Chondrocyte (in vitro differentiated cells): ENCODE measurements around the gene OR4F6. TPM values are rescaled to one million over a fixed set of nuclear protein-coding genes. Genes with fewer than 3 reads are reported as not detected.

Experiments used
- DNase-seq: peaks from one replicate; pipeline ENCODE4 v3.0.0; 2021; ENCODE audit warnings: mixed read lengths, low spot score
- H3K27ac Mint-ChIP-seq: one replicate; pipeline ENCODE4 v1.8.0; 2021; ENCODE audit warnings: mild to moderate bottlenecking, moderate library complexity, mixed read lengths; ENCODE audit not compliant: unreplicated experiment
- H3K27me3 Mint-ChIP-seq: 2 replicates; pipeline ENCODE4 v1.8.0; 2021; ENCODE audit warnings: low read depth, mixed read lengths
- H3K36me3 Mint-ChIP-seq: 2 replicates; pipeline ENCODE4 v1.8.0; 2021; ENCODE audit warnings: low read depth, mixed read lengths
- H3K4me1 Mint-ChIP-seq: 2 replicates; pipeline ENCODE4 v1.8.0; 2021; ENCODE audit warnings: low read depth, mild to moderate bottlenecking, mixed read lengths
- H3K4me3 Mint-ChIP-seq: one replicate; pipeline ENCODE4 v1.8.0; 2021; ENCODE audit warnings: mild to moderate bottlenecking, moderate library complexity, mixed read lengths; ENCODE audit not compliant: unreplicated experiment
- H3K9me3 Mint-ChIP-seq: 2 replicates; pipeline ENCODE4 v1.8.0; 2021; ENCODE audit warnings: low read depth, mixed read lengths
- CTCF ChIP-seq: fragments of 200-600 bp; sonication (generic); IDR thresholded peaks from 2 replicates; pipeline ENCODE4 v1.5.0; 2021; ENCODE audit warnings: antibody characterized with exemption, mild to moderate bottlenecking, moderate library complexity
- total RNA-seq: library from RNA; stranded (reverse); gene quantifications from 3 replicates; pipeline ENCODE4 v1.2.1, GENCODE V29; 2021

The OR4F6 gene
- total RNA-seq, 1 donor from 2014 or later: not detected

GRCh38 chr15:101827257-101827656, 23.9 kb downstream of the OR4F6 start:
- TF ChIP-seq CTCF: no peak
- Mint-ChIP-seq H3K4me1 (no peaks in the 10 kb centered on the region), H3K27me3 (peaks cover 15% of the 10 kb centered on the region), H3K4me3 (no peak overlapping the region), H3K27ac (no peak overlapping the region), H3K9me3 (no peaks in the 10 kb centered on the region), H3K36me3 (no peaks in the 10 kb centered on the region)
- DNase-seq: no peak

GRCh38 chr15:101828774-101829173, 25.5 kb downstream of the OR4F6 start:
- Mint-ChIP-seq H3K4me1 (no peaks in the 10 kb centered on the region), H3K4me3 (no peak overlapping the region), H3K27ac (no peak overlapping the region), H3K36me3 (no peaks in the 10 kb centered on the region), H3K27me3 (peaks cover 15% of the 10 kb centered on the region), H3K9me3 (no peaks in the 10 kb centered on the region)
- TF ChIP-seq CTCF: no peak
- DNase-seq: no peak

- peak; percentile 40 for DNase-seq
- no peak for TF ChIP-seq CTCF
- H3K9me3 Mint-ChIP-seq: peaks cover 7% of the 10 kb centered on the region
- no peaks in the 10 kb centered on the region for H3K36me3 Mint-ChIP-seq
- no peak overlapping the region for H3K27ac Mint-ChIP-seq
- no peak overlapping the region for H3K4me3 Mint-ChIP-seq
- H3K4me1 Mint-ChIP-seq: no peaks in the 10 kb centered on the region
- peaks cover 15% of the 10 kb centered on the region for H3K27me3 Mint-ChIP-seq
These were observed 38.3 kb downstream of the OR4F6 start for GRCh38 chr15:101841656-101842055.

GRCh38 chr15:101844916-101845315, 41.6 kb downstream of the OR4F6 start:
- no peaks in the 10 kb centered on the region for H3K9me3 Mint-ChIP-seq
- no peak for DNase-seq
- H3K4me3 Mint-ChIP-seq: no peak overlapping the region
- TF ChIP-seq CTCF: no peak
- no peaks in the 10 kb centered on the region for H3K4me1 Mint-ChIP-seq
- H3K27me3 Mint-ChIP-seq: peaks cover 16% of the 10 kb centered on the region
- H3K27ac Mint-ChIP-seq: no peak overlapping the region
- H3K36me3 Mint-ChIP-seq: no peaks in the 10 kb centered on the region

- H3K27ac Mint-ChIP-seq: no peak overlapping the region
- TF ChIP-seq CTCF: no peak
- H3K27me3 Mint-ChIP-seq: peaks cover 27% of the 10 kb centered on the region
- no peaks in the 10 kb centered on the region for H3K4me1 Mint-ChIP-seq
- H3K36me3 Mint-ChIP-seq: no peaks in the 10 kb centered on the region
- no peak for DNase-seq
- no peak overlapping the region for H3K4me3 Mint-ChIP-seq
- H3K9me3 Mint-ChIP-seq: no peaks in the 10 kb centered on the region
These were observed 49.0 kb downstream of the OR4F6 start for GRCh38 chr15:101852356-101852755.

Other genes with a start within 250 kb of the OR4F6 start
- gene TM2D3, start 151.1 kb upstream of the OR4F6 start, total RNA-seq: 42.0 to 46.5 TPM (median 44.7 TPM) in 3 replicates
- gene TARS3, start 79.0 kb upstream of the OR4F6 start, total RNA-seq: 10.7 to 15.1 TPM (median 12.7 TPM) in 3 replicates
- not detected in 3 replicates for gene OR4F15, start 8.7 kb downstream of the OR4F6 start, total RNA-seq